T follicular helper cell (primary cell): ENCODE data around the gene KLRF1.

ENCODE experiments used
- DNase-seq: peaks from one replicate; pipeline ENCODE4 v3.0.0-alpha.2; 2020; ENCODE audit warnings: low read depth
- total RNA-seq, 2 experiments: gene quantifications; one replicate each; lab custom pipeline; 2026; lab: John Stamatoyannopoulos, UW

The KLRF1 gene, protein sequence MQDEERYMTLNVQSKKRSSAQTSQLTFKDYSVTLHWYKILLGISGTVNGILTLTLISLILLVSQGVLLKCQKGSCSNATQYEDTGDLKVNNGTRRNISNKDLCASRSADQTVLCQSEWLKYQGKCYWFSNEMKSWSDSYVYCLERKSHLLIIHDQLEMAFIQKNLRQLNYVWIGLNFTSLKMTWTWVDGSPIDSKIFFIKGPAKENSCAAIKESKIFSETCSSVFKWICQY
- 0.04 to 0.30 reads per million in 2 experiments for total RNA-seq

DNA sequence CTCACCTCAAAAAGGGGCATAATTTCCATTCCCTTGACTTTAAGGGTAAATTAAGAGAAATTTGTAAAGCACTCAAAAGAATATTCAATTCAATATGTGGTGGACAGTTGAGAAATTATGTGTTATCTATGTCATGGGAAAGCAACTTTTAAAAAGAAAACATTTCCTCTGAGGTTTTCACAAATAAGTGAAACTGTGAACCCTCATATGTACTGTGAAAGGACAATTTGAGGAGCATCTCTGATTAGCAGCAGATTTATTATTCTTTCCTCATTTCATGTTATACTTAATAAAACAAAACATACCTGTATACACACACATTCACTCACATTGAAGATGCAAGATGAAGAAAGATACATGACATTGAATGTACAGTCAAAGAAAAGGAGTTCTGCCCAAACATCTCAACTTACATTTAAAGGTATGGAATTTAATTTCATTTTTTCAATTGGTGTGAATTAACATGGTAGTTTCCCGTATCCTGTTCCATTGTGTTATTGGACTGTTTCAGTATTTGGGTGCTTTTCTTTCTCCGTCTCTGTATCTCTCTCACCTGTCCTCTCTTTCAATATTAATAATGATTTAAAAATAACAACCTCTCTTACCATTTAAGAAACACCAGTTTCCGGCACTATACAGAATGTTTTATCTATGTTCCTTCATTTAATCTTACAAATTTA lies at the start of gene KLRF1:
KLRF1 (plus strand) TSS at position 273 of the 680 bp plus-strand sequence; CDS start at position 337, 64 bp downstream.
- DNase-seq: no peak

- DNase-seq: no peak
Measured at GRCh38 chr12:9779209-9779608, 48.1 kb upstream of the KLRF1 start.

DNA sequence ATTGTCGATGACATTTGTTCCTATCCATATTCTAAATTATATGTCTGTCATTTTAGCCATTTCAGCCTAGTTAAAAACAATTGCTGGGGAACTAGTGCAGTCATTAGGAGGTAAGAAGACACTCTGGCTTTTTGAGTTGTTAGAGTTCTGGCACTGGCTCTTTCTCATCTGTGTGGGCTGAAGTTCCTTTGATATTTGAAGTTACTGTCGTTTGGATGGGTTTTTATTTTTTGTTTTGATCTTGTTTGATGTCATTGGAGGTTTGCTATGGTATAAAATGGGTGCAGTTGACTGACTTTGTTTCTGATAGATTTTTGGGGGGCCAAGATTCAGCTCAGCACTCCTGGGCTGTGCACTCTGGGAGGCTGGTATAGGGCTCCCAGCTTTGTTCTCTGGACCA lies 45.9 kb upstream of the KLRF1 start:
- no peak for DNase-seq

DNA sequence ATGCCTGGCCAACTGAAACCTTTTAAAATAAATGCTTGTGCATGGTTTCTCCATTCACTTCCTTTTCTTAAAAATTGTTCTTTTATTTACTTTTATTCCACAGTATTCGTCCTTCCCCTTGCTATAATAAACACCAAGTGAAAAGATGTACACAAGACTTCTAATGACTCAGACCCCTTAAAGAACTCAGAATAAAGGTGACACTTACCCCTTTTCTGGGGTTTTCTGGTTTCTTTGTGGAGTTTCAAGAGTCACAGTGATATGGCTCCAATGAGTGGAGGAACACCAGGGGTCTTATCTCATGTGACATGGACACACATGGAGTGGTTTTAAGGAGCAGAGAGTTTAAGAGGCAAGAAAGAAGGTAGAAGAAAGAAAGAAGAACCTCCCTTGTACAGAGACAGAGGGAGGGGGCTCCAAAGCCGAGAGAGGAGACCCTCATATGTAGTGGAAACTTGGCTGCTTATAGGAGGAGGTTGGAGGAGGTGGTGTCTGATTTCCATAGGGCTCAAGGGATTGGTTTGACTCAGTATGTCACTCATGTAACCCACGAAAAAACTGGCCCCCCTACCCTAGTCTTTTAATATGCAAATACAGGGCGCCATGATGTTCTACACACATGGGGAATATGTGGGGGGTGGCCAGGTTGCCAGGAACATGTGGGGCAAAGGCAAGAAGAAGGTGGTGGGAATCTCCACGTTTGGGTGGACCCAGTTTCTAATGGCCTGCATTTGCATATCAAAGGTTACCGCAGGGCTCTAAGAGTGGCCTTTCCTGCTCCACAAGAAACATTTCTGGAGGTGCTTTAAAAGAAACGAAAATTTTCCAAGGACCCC lies 44.5 kb upstream of the KLRF1 start:
- DNase-seq: no peak

- DNase-seq: no peak
Measured at GRCh38 chr12:9784326-9784725, 43.0 kb upstream of the KLRF1 start.

DNA sequence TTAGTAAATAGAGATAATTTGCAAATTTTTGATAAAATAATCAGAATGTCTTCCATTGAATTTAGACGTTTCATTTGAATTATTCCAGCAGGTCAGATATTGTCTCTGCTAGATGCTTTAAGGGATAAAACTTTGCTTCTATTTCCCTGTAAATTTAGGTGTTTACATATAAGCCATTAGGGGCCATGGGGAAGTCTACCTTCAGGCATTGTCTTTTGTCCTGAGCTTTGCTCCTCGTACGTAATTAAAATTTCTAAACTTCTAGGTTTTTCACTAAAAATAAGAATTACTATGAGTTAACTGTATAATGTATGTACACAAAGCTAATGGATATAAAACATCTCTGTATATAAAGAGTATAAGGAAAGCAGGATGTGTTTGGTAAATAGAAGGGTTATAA lies 42.5 kb upstream of the KLRF1 start:
- DNase-seq: no peak

- no peak for DNase-seq
Measured at GRCh38 chr12:9786726-9787717, 40.3 kb upstream of the KLRF1 start.

GRCh38 chr12:9792185-9792900 lies 34.9 kb upstream of the KLRF1 start:
- DNase-seq: no peak

DNA sequence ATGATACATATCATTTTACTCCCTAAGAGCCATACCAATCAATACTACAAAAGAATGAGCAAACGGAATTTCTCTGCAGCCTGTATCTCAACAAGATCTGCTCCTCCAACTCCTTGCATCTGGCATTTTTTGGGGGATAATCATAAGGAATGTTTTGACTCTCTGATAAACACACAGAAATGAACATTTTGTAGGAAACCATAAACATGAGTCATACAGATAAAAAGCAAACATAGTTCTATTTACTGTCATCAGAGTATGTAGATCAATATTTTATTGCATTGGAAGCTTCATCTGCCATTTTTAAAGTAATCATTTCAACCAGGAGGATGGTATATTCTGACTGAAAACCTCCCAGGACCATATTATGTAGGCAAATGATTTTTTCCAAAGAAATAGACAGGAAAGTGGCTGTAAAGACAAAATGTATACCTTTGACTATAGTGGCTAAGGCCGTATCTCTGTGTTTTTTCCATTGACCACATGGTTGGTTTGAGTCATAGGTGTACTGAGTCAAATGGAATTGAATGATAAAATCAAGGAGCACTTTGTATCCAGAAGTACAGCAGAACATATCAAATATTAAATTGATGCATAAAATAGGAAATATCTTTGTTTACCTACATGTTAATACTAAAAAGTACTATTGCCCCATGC lies 34.2 kb upstream of the KLRF1 start:
- DNase-seq: no peak

DNA sequence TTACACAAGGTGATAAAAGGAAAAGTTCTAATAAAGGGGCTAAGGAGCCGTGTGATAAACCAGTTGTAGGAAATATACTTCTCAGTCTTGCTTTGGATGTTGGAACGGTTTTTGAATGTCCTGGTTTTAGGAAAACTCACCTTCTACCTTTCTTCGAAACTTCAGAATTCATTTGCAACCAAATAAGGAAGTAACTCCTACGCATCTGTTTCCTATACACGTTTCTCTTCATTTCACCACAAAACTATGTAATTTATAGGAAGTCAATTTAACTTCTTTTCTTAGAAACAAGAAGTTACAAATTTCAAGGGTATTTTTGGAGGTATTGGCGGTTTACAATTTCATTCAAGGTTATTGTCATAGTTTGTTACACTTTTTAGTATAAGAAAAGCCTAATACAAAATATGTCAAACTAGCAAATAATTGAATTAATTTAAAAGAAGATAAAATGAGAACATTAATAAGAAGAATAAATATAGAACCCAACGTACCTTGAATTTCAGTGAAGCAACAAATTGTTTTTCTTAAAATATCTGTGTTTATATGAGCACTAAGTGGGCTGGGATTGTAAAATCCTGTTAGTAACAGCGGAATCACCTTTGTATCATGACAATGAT lies 33.4 kb upstream of the KLRF1 start:
- DNase-seq: no peak

DNA sequence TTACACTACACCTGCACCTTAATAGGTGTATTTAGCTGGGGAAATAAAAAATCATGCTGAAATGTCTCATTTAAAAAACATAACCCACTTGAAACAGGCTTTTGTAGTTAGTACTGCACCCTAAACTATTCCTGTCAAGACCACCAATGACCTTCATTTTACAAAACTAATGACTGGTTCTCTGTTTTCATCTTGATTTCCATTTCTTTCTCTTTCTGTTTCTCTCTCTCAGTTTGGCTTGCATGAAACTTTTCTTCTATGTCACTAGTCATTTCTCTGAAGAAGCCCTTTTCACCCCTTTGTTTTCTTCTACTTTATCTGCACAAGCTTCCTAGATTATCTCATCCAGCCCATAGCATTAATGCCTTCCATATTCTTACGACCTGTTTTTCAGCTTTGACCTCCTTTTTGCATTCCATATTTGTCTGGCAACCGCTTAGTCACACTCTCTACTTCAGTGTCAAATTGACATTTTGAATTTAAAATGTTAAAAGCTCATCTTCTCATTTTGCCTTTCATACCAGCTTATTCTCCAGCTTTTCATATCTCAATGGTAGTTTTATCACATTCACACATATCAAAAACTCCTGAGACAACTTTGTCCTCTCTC lies 32.7 kb upstream of the KLRF1 start:
- DNase-seq: no peak

- no peak for DNase-seq
Measured at GRCh38 chr12:9795945-9796344, 31.3 kb upstream of the KLRF1 start.

GRCh38 chr12:9796346-9796745 lies 30.9 kb upstream of the KLRF1 start:
- peak; percentile 4 for DNase-seq

GRCh38 chr12:9796971-9797370 lies 30.3 kb upstream of the KLRF1 start:
- no peak for DNase-seq

DNA sequence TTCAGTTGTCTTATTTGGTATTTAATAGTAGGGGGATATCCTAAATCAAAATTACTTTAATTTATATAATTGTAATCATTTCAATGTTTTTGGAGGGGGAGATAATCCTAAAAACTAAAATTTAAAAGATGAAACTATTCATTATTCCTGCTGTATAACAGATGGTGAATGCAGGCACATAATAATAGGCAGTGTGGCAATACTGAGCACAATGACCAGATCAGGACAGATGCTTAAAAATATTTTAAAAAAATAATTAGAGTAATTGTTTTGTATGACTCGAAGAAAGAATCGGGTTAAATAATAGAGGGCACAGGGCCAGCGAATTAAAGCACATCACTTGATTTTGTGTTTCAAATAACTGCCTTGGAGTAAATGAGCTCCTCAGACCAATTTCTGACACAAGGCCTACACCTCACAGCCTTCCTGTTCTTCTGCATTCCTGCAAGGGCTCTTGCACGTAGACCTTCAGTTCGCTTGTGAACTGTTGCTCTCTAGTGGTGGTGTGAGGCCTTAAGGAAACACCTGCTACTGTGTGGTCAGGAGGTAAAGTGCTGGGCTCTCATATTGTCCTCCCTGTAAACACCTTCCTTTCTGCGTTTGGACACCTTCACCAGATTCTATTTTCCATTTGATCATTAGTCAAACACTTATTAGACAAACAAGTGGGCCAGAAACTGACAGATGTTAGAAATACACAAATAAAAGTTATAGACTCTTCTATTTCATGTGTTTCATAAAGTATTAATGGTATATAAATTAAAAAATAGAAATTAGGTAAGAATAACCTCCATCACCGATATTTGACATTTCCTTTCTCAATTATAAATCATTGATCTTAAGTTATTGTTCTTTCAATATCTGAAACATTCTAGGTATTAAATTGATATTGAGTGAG lies 29.3 kb upstream of the KLRF1 start:
- DNase-seq: peak; percentile 49

- DNase-seq: no peak
Measured at GRCh38 chr12:9799961-9800360, 27.3 kb upstream of the KLRF1 start.

DNA sequence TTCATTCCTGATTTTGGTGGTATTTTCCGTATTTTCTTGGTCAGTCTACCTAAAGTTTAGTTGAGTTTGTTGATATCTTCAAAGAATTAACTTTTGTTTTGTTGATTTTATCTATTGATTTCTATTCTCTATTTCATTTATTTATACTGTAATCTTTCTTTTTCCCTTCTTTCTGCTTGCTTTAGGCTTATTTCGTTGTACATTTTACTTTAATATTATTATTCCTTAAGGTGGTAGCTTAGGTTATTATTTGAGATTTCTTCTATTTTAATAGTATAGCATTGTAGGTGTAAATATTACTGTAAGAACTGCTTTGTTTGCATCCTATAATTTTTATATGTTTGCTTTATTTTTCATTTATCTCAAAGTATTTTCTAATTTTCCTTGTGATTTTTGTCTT lies 21.4 kb upstream of the KLRF1 start:
- DNase-seq: no peak

DNA sequence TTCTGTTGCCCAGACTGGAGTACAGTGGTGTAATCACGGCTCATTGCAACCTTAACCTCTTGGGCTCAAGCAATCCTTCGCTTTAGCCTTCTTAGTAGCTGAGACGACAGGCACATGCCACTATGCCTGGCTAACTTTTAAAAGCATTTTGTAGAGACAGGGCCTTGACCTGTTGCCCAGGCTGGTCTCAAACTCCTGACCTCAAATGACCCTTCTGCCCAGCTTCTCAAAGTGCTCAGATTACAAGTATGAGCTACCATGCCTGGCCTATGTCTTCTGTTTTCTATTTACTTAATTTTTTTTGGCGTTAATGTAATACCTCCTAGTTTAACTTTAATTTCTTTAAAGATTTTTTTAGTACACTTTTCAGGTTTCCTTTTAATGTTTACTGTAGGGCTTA lies 20.6 kb upstream of the KLRF1 start:
- DNase-seq: no peak
